Ascending aorta (tissue), 2 donors: ENCODE measurements around the gene AGPS. TPM values are rescaled to one million over a fixed set of nuclear protein-coding genes. Genes with fewer than 3 reads are reported as not detected.
"Not testable (repeated sequence)": the region's sequence is repeated elsewhere in the genome, so short reads cannot be mapped to it uniquely, and the experiment has no call there.

Source experiments
- DNase-seq, 2 donors: peaks; one replicate each; pipeline ENCODE4 v3.0.0-alpha.2; 2019; ENCODE audit warnings: low spot score in 2 of 2
- H3K27ac ChIP-seq, 2 donors: fragments of 200-600 bp; sonication (generic); one replicate each; pipeline ENCODE4 v1.5.1; 2016 to 2017; ENCODE audit warnings: mild to moderate bottlenecking in 1 of 2
- H3K27me3 ChIP-seq: fragments of 200-600 bp; sonication (generic); one replicate; pipeline ENCODE4 v1.5.1; 2017
- H3K36me3 ChIP-seq, 2 donors: fragments of 200-600 bp; sonication (generic); one replicate each; pipeline ENCODE4 v1.5.1; 2016
- H3K4me1 ChIP-seq, 2 donors: fragments of 200-600 bp; sonication (generic); one replicate each; pipeline ENCODE4 v1.5.1; 2016 to 2017; ENCODE audit warnings: mild to moderate bottlenecking in 1 of 2
- H3K4me3 ChIP-seq, 2 donors: fragments of 200-600 bp; sonication (generic); one replicate each; pipeline ENCODE4 v1.5.1; 2016 to 2017; ENCODE audit warnings: mild to moderate bottlenecking in 1 of 2
- H3K9me3 ChIP-seq, 2 donors: fragments of 200-600 bp; sonication (generic); one replicate each; pipeline ENCODE4 v1.5.1; 2016
- CTCF ChIP-seq, 3 experiments: fragments of 200-600 bp in 2 of 3; fragments of 450-650 bp in 1 of 3; sonication (generic) in 2 of 3; IDR thresholded peaks; one replicate each; pipeline ENCODE4 v1.5.1; 2016 to 2019; ENCODE audit warnings: antibody characterized with exemption in 3 of 3, mild to moderate bottlenecking in 1 of 3, moderate library complexity in 1 of 3
- intact Hi-C: fragments of 100-400 bp; cut with DNase I; formaldehyde crosslinking; loops from one replicate; pipeline ENCODE4 v1.15.1; 2023
- total RNA-seq: library from RNA; depleted of rRNA; stranded (reverse); fragments of >200 nt; gene quantifications from one replicate; pipeline ENCODE4 v1.1.0, GENCODE V29; 2016

The AGPS gene
- total RNA-seq, 1 donor from 2014 or later = 15.9 TPM

DNA sequence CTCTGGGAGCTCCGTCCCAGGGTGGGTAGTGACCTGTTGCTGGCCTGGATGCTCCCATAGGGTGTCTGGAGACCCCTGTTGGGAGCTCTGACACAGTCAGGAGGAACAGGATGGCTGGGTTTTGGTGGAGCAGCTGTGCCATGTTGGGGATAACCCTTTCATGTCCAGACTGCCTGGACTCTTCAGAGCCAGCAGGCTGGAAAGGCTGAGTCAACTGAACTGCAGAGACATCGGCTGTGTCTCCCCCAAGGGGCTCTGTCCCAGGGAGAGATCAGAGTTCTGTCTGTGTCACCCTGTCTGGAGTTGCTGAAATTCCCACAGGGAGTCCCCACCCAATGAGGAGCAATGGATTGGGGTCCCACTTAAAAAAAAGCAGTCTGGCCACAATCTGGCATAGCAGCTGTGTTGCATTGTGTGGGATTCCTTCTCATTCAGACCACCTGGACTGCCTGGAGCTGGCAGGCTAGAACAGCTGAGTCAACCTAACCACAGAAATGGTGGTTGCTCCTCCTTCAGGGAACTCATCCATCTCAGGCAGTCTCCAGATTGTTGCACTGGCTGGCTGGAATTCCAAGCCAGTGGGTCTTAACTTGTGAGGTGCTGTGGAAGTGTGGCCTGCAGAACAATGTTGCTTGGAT is 37.2 kb downstream of the AGPS start:
- Histone ChIP-seq H3K4me3 (no peak overlapping the region), H3K4me1 (no peaks in the 10 kb centered on the region), H3K9me3 (peaks cover 11 to 69% of the 10 kb centered on the region in 2 donors), H3K27ac (no peak overlapping the region), H3K36me3 (peaks cover 4 to 26% of the 10 kb centered on the region in 2 donors), H3K27me3 (no peaks in the 10 kb centered on the region)
- no peak for TF ChIP-seq CTCF (IDR thresholded peaks at IDR 0.05)
- intact Hi-C loops = no loop called here
- no peak for DNase-seq

GRCh38 chr2:177430411-177430810 is 37.8 kb downstream of the AGPS start:
- Histone ChIP-seq H3K4me1 (no peaks in the 10 kb centered on the region), H3K4me3 (no peak overlapping the region), H3K27ac (no peak overlapping the region), H3K36me3 (peaks cover 4 to 26% of the 10 kb centered on the region in 2 donors), H3K27me3 (no peaks in the 10 kb centered on the region), H3K9me3 (peaks cover 11 to 69% of the 10 kb centered on the region in 2 donors)
- no peak for TF ChIP-seq CTCF (IDR thresholded peaks at IDR 0.05)
- no peak for DNase-seq
- intact Hi-C loops = no loop called here

GRCh38 chr2:177431111-177431725 is 38.6 kb downstream of the AGPS start:
- H3K4me3 ChIP-seq, DNase-seq, H3K27ac ChIP-seq, H3K27me3 ChIP-seq, intact Hi-C loops, H3K4me1 ChIP-seq: not testable (repeated sequence)
- H3K9me3 ChIP-seq = peaks cover 11 to 64% of the 10 kb centered on the region in 2 donors
- peaks cover 4 to 26% of the 10 kb centered on the region in 2 donors for H3K36me3 ChIP-seq

DNA sequence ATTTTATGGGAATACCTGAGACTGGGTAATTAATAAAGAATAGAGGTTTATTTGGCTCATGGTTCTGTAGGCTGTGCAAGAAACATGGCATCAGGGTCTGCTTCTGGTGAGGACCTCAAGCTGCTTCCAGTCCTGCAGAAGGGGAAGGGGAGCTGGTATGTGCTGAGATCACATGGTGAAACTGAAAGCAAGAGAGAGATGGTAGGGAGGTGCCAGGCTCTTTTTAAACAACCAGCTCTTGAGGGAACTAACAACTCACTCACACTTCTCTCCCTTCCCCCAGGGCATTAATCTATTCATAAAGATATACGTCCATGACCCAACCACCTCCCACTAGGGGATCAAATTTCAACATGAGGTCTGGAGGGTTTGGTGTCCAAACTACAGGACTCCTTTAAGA is 40.1 kb downstream of the AGPS start:
- H3K27ac ChIP-seq = no peak overlapping the region
- intact Hi-C loops = no loop called here
- H3K9me3 ChIP-seq = peaks cover 11 to 49% of the 10 kb centered on the region in 2 donors
- no peak for DNase-seq
- no peak for TF ChIP-seq CTCF (IDR thresholded peaks at IDR 0.05)
- H3K36me3 ChIP-seq = peaks cover 4 to 26% of the 10 kb centered on the region in 2 donors
- no peaks in the 10 kb centered on the region for H3K4me1 ChIP-seq
- H3K4me3 ChIP-seq = no peak overlapping the region
- no peaks in the 10 kb centered on the region for H3K27me3 ChIP-seq

DNA sequence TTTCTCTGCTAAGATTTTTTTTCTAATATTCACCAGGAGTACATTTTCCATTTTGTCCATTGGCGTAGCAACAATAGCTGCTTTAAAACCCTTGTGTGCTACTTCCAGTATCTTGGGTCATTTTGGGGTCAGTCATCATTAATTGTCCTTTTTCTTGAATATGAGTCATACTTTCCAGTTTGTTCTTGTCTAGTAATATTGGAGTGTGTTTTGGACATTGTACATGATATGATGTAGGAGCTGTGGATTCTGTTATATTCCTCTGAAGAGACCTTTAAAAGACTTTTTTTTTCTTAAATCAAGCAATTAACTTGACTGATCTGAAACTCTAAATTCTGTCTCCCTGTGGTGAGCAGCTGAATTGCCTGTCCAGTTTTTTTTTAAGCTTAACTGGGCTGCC is 40.8 kb downstream of the AGPS start:
- Histone ChIP-seq H3K4me1 (no peaks in the 10 kb centered on the region), H3K27ac (no peak overlapping the region), H3K36me3 (peaks cover 7 to 26% of the 10 kb centered on the region in 2 donors), H3K4me3 (no peak overlapping the region), H3K27me3 (no peaks in the 10 kb centered on the region), H3K9me3 (peaks cover 11 to 44% of the 10 kb centered on the region in 2 donors)
- TF ChIP-seq CTCF (IDR thresholded peaks at IDR 0.05) = no peak
- DNase-seq = no peak
- intact Hi-C loops = no loop called here

DNA sequence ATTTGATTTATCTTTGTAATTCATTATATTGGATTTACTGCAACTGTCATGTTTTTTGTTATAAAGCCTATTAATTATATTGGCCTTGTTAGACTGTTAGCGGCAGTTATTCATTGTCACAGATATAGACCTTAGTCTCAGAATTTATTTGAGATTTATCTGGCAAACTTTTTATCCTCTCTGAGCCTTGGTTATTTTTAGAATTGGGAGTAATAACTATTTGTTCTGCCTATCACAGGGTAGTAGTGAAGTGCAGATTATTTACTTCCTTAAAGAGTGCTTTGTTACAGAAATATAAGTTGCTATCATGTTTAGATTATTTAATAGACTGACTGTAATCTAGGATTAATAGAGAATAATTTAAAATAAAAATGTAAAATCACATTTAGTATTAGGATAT is 41.9 kb downstream of the AGPS start:
- H3K27ac ChIP-seq = no peak overlapping the region
- no peak for TF ChIP-seq CTCF (IDR thresholded peaks at IDR 0.05)

More for the DNA sequence above, 41.9 kb downstream of the AGPS start:
- H3K4me1 ChIP-seq = no peaks in the 10 kb centered on the region
- peaks cover 7 to 22% of the 10 kb centered on the region in 2 donors for H3K36me3 ChIP-seq
- peaks cover 11 to 44% of the 10 kb centered on the region in 2 donors for H3K9me3 ChIP-seq
- no peak for DNase-seq
- intact Hi-C loops = no loop called here
- H3K27me3 ChIP-seq = no peaks in the 10 kb centered on the region
- H3K4me3 ChIP-seq = no peak overlapping the region
